ENCODE results near the gene TFF3. TPM values are rescaled to one million over a fixed set of nuclear protein-coding genes. Genes with fewer than 3 reads are reported as not detected.

TFF3 gene
- total and polyA plus RNA-seq, 2 experiments from 2014 or later: 1.2 to 3.3 TPM

DNA sequence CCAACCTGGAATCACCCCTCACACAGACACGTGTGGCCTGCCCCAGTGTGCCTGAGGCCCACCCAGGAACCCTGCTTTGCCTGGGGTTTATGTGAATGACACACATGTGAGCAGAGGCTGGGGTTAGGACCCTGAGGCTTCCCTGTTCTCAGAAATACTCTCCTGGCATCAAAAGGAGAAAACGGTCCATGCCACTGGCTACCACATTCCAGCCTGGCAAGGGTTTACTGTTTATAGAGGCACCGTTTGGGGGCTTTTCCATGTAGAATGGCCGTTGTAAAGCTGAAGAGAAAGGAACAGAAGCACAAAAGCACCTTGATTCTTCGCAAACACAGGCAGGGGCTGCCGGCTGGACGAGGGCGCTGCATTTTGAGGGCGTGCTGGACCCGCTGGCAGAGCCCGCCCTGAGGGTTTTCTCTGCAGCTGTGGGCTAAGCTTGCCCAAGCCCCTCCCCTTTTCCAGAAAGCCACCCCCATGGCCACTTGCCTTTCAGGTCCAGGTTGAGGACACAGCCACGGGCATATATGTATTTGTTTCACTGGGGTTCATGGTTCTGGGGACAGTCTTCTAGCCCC, 13.0 kb downstream of the TFF3 start:
- Histone ChIP-seq H3K4me2 (no peak overlapping the region), H3K27me3 (ENCODE audit: insufficient read depth) (no peaks in the 10 kb centered on the region), H4K20me1 (replicated peaks; ENCODE audit: insufficient read depth) (no peaks in the 10 kb centered on the region), H3K4me3 (no peak overlapping the region), H3K27ac (ENCODE audit: low read depth) (no peak overlapping the region), H3K36me3 (ENCODE audit: insufficient read depth) (no peaks in the 10 kb centered on the region), H3K4me1 (ENCODE audit: insufficient read depth) (no peaks in the 10 kb centered on the region), H3K79me2 (replicated peaks; ENCODE audit: insufficient read depth) (no peaks in the 10 kb centered on the region), H3K9me2 (ENCODE audit: insufficient read depth) (no peaks in the 10 kb centered on the region), H3F3A (replicated peaks; ENCODE audit: low read depth) (no peaks in the 10 kb centered on the region), H2AFZ (no peak overlapping the region)
- TF ChIP-seq STAT1 (IDR thresholded peaks at IDR 0.05; ENCODE audit: unreplicated experiment) (no peak), CREB1 (CRISPR knock-in tag; IDR thresholded peaks at IDR 0.05; ENCODE audit: low read depth) (no peak), JUNB (IDR thresholded peaks at IDR 0.05; ENCODE audit: unreplicated experiment) (no peak), ZNF114 (CRISPR knock-in tag; IDR thresholded peaks at IDR 0.05) (no peak)
- no peaks in the 10 kb centered on the region for H3K9me3 Mint-ChIP-seq
- peaks cover 9% of the 10 kb centered on the region; the same call in 2 of the 3 replicates for H3K4me1 Mint-ChIP-seq
- H3K36me3 Mint-ChIP-seq (ENCODE audit: low read depth): no peaks in the 10 kb centered on the region
- ATAC-seq (peak; percentile 34), DNase-seq (ENCODE audit: low spot score) (no peak)
- no peak overlapping the region for H3K4me3 Mint-ChIP-seq
- no peak overlapping the region for H3K27ac Mint-ChIP-seq
- peaks cover 12% of the 10 kb centered on the region for H3K27me3 Mint-ChIP-seq (ENCODE audit: insufficient read depth, low read depth, poor library complexity)

- H3K27me3 Mint-ChIP-seq (ENCODE audit: insufficient read depth, low read depth, poor library complexity): peaks cover 12% of the 10 kb centered on the region
- H3K9me3 Mint-ChIP-seq: no peaks in the 10 kb centered on the region
- Histone ChIP-seq H3K4me1 (ENCODE audit: insufficient read depth) (no peaks in the 10 kb centered on the region), H3K4me2 (no peak overlapping the region), H3F3A (replicated peaks; ENCODE audit: low read depth) (no peaks in the 10 kb centered on the region), H3K4me3 (no peak overlapping the region), H3K27ac (ENCODE audit: low read depth) (no peak overlapping the region), H3K9me2 (ENCODE audit: insufficient read depth) (no peaks in the 10 kb centered on the region), H2AFZ (no peak overlapping the region), H3K27me3 (ENCODE audit: insufficient read depth) (no peaks in the 10 kb centered on the region), H3K79me2 (replicated peaks; ENCODE audit: insufficient read depth) (no peaks in the 10 kb centered on the region), H3K36me3 (ENCODE audit: insufficient read depth) (no peaks in the 10 kb centered on the region), H4K20me1 (replicated peaks; ENCODE audit: insufficient read depth) (no peaks in the 10 kb centered on the region)
- TF ChIP-seq, protein P1, sequence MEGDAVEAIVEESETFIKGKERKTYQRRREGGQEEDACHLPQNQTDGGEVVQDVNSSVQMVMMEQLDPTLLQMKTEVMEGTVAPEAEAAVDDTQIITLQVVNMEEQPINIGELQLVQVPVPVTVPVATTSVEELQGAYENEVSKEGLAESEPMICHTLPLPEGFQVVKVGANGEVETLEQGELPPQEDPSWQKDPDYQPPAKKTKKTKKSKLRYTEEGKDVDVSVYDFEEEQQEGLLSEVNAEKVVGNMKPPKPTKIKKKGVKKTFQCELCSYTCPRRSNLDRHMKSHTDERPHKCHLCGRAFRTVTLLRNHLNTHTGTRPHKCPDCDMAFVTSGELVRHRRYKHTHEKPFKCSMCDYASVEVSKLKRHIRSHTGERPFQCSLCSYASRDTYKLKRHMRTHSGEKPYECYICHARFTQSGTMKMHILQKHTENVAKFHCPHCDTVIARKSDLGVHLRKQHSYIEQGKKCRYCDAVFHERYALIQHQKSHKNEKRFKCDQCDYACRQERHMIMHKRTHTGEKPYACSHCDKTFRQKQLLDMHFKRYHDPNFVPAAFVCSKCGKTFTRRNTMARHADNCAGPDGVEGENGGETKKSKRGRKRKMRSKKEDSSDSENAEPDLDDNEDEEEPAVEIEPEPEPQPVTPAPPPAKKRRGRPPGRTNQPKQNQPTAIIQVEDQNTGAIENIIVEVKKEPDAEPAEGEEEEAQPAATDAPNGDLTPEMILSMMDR (conservative IDR thresholded peaks at IDR 0.05; ENCODE audit: low read depth in 2 of 2): no peak
- TF ChIP-seq POLR2AphosphoS5 (IDR thresholded peaks at IDR 0.05; ENCODE audit: low read depth) (no peak), EZH2 (IDR thresholded peaks at IDR 0.05; ENCODE audit: low read depth, unreplicated experiment) (no peak), ZNF331 (CRISPR knock-in tag; IDR thresholded peaks at IDR 0.05; ENCODE audit: low read depth) (no peak), ZNF114 (CRISPR knock-in tag; IDR thresholded peaks at IDR 0.05) (no peak)
- TF ChIP-seq, protein P2, sequence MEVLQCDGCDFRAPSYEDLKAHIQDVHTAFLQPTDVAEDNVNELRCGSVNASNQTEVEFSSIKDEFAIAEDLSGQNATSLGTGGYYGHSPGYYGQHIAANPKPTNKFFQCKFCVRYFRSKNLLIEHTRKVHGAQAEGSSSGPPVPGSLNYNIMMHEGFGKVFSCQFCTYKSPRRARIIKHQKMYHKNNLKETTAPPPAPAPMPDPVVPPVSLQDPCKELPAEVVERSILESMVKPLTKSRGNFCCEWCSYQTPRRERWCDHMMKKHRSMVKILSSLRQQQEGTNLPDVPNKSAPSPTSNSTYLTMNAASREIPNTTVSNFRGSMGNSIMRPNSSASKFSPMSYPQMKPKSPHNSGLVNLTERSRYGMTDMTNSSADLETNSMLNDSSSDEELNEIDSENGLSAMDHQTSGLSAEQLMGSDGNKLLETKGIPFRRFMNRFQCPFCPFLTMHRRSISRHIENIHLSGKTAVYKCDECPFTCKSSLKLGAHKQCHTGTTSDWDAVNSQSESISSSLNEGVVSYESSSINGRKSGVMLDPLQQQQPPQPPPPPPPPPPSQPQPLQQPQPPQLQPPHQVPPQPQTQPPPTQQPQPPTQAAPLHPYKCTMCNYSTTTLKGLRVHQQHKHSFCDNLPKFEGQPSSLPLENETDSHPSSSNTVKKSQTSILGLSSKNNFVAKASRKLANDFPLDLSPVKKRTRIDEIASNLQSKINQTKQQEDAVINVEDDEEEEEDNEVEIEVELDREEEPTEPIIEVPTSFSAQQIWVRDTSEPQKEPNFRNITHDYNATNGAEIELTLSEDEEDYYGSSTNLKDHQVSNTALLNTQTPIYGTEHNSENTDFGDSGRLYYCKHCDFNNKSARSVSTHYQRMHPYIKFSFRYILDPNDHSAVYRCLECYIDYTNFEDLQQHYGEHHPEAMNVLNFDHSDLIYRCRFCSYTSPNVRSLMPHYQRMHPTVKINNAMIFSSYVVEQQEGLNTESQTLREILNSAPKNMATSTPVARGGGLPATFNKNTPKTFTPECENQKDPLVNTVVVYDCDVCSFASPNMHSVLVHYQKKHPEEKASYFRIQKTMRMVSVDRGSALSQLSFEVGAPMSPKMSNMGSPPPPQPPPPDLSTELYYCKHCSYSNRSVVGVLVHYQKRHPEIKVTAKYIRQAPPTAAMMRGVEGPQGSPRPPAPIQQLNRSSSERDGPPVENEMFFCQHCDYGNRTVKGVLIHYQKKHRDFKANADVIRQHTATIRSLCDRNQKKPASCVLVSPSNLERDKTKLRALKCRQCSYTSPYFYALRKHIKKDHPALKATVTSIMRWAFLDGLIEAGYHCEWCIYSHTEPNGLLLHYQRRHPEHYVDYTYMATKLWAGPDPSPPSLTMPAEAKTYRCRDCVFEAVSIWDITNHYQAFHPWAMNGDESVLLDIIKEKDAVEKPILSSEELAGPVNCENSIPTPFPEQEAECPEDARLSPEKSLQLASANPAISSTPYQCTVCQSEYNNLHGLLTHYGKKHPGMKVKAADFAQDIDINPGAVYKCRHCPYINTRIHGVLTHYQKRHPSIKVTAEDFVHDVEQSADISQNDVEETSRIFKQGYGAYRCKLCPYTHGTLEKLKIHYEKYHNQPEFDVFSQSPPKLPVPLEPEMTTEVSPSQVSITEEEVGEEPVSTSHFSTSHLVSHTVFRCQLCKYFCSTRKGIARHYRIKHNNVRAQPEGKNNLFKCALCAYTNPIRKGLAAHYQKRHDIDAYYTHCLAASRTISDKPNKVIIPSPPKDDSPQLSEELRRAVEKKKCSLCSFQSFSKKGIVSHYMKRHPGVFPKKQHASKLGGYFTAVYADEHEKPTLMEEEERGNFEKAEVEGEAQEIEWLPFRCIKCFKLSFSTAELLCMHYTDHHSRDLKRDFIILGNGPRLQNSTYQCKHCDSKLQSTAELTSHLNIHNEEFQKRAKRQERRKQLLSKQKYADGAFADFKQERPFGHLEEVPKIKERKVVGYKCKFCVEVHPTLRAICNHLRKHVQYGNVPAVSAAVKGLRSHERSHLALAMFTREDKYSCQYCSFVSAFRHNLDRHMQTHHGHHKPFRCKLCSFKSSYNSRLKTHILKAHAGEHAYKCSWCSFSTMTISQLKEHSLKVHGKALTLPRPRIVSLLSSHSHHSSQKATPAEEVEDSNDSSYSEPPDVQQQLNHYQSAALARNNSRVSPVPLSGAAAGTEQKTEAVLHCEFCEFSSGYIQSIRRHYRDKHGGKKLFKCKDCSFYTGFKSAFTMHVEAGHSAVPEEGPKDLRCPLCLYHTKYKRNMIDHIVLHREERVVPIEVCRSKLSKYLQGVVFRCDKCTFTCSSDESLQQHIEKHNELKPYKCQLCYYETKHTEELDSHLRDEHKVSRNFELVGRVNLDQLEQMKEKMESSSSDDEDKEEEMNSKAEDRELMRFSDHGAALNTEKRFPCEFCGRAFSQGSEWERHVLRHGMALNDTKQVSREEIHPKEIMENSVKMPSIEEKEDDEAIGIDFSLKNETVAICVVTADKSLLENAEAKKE (CRISPR knock-in tag; IDR thresholded peaks at IDR 0.05): no peak
- no peak overlapping the region for H3K27ac Mint-ChIP-seq
- H3K4me3 Mint-ChIP-seq: no peak overlapping the region
- H3K4me1 Mint-ChIP-seq: peaks cover 9% of the 10 kb centered on the region; the same call in 2 of the 3 replicates
- ATAC-seq (no peak), DNase-seq (ENCODE audit: low spot score) (no peak)
- no peaks in the 10 kb centered on the region for H3K36me3 Mint-ChIP-seq (ENCODE audit: low read depth)
Observed at GRCh38 chr21:42301371-42302075, 13.7 kb downstream of the TFF3 start.

Data from GM23338 (cell line).